Measurements from ENCODE around the gene C1QTNF6.
A peak's percentile ranks its signal among the peaks of the same experiment; 100 is the strongest.
"Not testable (repeated sequence)": the region's sequence is repeated elsewhere in the genome, so short reads cannot be mapped to it uniquely, and the experiment has no call there.

Gene C1QTNF6

GRCh38 chr22:37206841-37207821 lies 19.1 kb upstream of the C1QTNF6 start:
- no peaks in the 10 kb centered on the region for H3K36me3 Mint-ChIP-seq
- CTCF ChIA-PET, result interaction anchor here (0.9 kb wide), 1 partner anchor 10 kb away, joined by 4 read pairs; no protein-coding TSS in a partner anchor
- peaks cover 25% of the 10 kb centered on the region for H3K4me1 Mint-ChIP-seq
- no peaks in the 10 kb centered on the region for H3K27me3 Mint-ChIP-seq
- peak; percentile 14 for DNase-seq
- H3K4me3 Mint-ChIP-seq, result no peak overlapping the region
- no peak overlapping the region for H3K27ac Mint-ChIP-seq
- no peaks in the 10 kb centered on the region for H3K9me3 Mint-ChIP-seq

DNA sequence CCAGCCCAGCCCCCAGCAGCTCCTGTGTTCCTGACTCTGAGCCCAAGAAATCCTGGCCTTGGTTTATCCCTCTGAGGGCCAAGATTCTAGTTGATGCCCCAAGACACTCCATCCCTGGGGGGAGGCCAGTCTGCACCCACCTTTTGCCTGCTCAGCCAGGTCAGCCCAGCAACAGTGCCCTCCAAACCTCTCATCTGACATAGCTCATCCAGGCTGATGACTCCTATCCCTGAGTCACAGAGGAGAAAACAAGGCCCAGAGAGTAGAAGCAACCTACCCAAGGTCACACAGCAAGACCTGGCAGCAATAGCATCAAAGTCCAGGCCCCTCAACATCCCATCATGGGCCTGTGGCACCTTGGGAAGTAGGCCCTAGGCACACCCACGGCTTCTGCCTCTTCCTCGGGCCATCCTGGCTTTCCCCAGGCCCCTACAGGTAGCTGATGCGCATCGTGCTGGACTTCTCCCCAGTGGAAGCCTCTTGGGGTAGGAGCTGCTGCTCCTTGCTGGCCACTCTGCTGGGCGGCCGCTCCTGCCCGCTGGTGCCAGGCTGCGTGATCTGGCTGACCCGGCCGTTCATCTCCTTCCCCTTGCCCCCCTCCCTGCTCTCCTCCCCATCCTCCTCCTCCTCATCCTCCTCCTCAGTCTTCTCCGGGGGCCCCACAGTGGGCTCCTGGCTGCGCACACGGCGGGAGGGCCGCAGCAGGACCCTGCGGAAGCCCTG lies 18.2 kb upstream of the C1QTNF6 start:
- Mint-ChIP-seq H3K9me3 (no peaks in the 10 kb centered on the region), H3K36me3 (no peaks in the 10 kb centered on the region), H3K27me3 (no peaks in the 10 kb centered on the region), H3K27ac (no peak overlapping the region), H3K4me1 (peaks cover 25% of the 10 kb centered on the region), H3K4me3 (no peak overlapping the region)
- DNase-seq, result peak; percentile 12
- CTCF ChIA-PET, result interaction anchor here (0.8 to 1.2 kb wide), 3 partner anchors 12 to 57 kb away, joined by 4 to 5 read pairs (median 4); partner anchors contain the start of gene IL2RB

GRCh38 chr22:37205046-37205445 lies 17.0 kb upstream of the C1QTNF6 start:
- no peak overlapping the region for H3K27ac Mint-ChIP-seq
- peak; percentile 17 for DNase-seq
- H3K36me3 Mint-ChIP-seq, result no peaks in the 10 kb centered on the region
- no peak overlapping the region for H3K4me3 Mint-ChIP-seq
- no peaks in the 10 kb centered on the region for H3K9me3 Mint-ChIP-seq
- H3K27me3 Mint-ChIP-seq, result no peaks in the 10 kb centered on the region
- peaks cover 30% of the 10 kb centered on the region for H3K4me1 Mint-ChIP-seq
- CTCF ChIA-PET, result interaction anchor here (1.1 to 1.2 kb wide), 2 partner anchors 13 to 18 kb away, joined by 4 to 5 read pairs; no protein-coding TSS in a partner anchor

DNA sequence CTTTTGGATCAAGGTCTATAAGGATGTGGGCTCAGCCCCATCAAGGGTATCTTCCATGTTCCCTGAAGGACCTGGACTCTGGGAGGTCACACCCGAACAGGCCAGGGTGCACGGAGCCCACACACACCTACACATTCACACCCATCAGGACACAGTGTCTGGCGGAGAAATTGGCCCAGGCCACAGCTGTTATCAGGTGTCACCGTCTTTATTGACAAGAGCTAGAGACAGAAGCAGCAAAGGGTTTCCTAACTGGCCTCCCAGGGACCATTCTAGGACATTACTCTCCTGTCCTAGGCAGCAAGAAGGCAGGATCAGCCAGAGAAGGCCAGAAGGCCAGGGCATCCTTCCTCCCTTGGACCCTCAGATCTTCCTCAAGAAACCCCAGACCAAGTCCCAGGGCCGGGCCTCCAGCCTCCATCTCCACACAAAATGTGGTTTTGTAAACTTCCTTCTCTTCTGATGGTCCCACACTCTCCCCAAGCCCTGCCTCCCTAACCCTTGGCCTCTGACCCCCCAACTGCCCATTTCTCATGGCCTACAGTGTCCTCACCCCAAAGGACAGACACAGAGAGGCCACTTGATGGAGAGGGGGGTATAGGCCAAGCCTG lies 16.1 kb upstream of the C1QTNF6 start:
- Mint-ChIP-seq H3K4me1 (peaks cover 36% of the 10 kb centered on the region), H3K9me3 (no peaks in the 10 kb centered on the region), H3K36me3 (no peaks in the 10 kb centered on the region), H3K27me3 (no peaks in the 10 kb centered on the region), H3K27ac (peak overlapping the region; percentile 42), H3K4me3 (no peak overlapping the region)
- CTCF ChIA-PET, result no interaction called here
- peak; percentile 14 for DNase-seq

- CTCF ChIA-PET, result no interaction called here
- H3K27me3 Mint-ChIP-seq, result no peaks in the 10 kb centered on the region
- no peaks in the 10 kb centered on the region for H3K36me3 Mint-ChIP-seq
- no peak for DNase-seq
- no peak overlapping the region for H3K4me3 Mint-ChIP-seq
- H3K9me3 Mint-ChIP-seq, result no peaks in the 10 kb centered on the region
- peak overlapping the region; percentile 42 for H3K27ac Mint-ChIP-seq
- H3K4me1 Mint-ChIP-seq, result peaks cover 29% of the 10 kb centered on the region
Observed at GRCh38 chr22:37203354-37204044, 15.5 kb upstream of the C1QTNF6 start.

DNA sequence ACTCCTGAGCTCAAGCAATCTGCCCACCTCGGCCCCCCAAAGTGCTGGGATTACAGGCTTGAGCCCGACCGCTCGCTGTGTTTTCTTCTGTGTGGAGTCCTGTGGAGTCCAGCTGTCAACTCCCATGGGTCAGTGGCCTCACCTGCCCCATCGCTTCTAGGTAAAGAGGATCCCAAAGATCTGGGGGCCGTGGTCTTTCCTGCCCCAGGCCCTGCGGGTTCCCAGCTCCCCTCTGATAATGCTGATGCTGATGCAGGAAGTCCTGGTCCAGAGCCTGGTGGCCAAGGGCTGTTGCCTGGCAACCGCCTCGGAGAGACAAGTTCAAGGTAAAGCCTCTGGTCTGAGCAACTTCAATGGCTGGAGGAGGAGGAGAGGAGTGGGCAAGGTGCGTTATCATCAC lies 14.7 kb upstream of the C1QTNF6 start:
- Mint-ChIP-seq H3K27ac (no peak overlapping the region), H3K36me3 (no peaks in the 10 kb centered on the region), H3K4me1 (peaks cover 29% of the 10 kb centered on the region), H3K9me3 (no peaks in the 10 kb centered on the region), H3K27me3 (no peaks in the 10 kb centered on the region), H3K4me3 (no peak overlapping the region)
- CTCF ChIA-PET, result no interaction called here
- no peak for DNase-seq

DNA sequence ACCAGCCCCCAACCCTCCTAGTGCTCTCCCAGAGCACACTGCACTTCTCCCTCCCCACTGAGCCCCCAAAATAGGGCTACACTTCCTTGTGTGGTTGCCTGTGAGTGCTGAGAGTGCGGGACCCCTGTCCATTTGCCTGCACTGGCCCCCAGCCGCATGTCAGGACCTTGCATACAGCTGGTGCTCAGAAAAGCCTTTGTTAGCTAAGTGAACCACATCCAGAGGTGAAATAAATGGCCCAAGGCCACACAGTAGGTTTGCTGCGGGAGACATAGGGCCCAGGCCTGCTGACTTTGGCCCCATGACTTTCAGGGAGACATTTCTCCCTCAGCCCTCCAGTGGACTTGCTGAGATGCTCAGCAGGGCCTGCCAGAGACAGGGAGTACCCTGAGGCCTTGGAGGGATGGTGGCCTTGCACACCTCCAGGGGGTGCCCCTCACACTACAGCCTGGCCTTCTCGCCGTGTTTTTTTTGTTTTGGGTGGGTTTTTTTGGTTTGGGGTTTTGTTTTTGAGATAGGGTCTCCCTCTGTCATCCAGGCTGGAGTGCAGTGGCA lies 14.0 kb upstream of the C1QTNF6 start:
- no peak for DNase-seq
- CTCF ChIA-PET, result interaction anchor here (0.9 to 5.7 kb wide), 5 partner anchors 14 to 58 kb away, joined by 3 to 83 read pairs (median 7); partner anchors contain the start of gene RAC2
- Mint-ChIP-seq H3K27ac (no peak overlapping the region), H3K27me3 (no peaks in the 10 kb centered on the region), H3K9me3 (no peaks in the 10 kb centered on the region), H3K4me3 (no peak overlapping the region), H3K36me3 (no peaks in the 10 kb centered on the region), H3K4me1 (peaks cover 31% of the 10 kb centered on the region)

DNA sequence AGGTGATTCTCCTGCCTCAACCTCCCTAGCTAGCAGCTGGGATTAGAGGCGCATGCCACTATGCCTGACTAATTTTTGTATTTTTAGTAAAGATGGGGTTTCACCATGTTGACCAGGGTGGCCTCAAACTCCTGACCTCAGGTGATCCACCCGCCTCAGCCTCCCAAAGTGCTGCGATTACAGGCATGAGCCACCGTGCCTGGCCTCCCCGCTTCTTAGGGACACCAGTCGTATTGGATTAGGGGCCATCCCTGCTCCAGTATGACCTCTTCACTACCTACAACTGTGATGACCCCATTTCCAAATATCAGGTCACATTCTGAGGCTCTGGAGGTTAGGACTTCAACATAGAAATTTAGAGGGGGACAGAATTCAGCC lies 13.4 kb upstream of the C1QTNF6 start:
- not testable (repeated sequence) for H3K27ac Mint-ChIP-seq, H3K9me3 Mint-ChIP-seq, H3K36me3 Mint-ChIP-seq, DNase-seq, H3K27me3 Mint-ChIP-seq, H3K4me3 Mint-ChIP-seq
- peaks cover 31% of the 10 kb centered on the region for H3K4me1 Mint-ChIP-seq
- CTCF ChIA-PET, result interaction anchor here (0.7 to 5.7 kb wide), 7 partner anchors 14 to 120 kb away, joined by 3 to 83 read pairs (median 7); partner anchors contain the start of gene RAC2

DNA sequence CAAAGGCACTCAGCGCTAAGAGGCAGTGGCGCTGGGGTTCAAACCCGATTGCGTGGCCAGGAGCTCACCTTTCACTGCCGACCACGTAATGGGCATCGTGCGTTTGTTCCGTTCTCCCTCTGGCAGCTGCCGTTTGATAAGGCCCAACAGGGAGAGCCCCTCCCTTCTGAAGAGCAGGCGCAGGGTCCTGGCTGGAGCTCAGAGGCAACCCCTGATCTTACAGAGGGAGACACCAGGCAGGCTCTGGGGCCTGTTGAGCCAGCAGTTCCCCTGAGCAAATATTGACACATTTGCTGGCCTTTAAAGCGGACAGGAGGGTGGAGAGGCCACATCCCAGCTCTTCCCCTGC lies 11.7 kb upstream of the C1QTNF6 start:
- H3K27ac Mint-ChIP-seq, result peak overlapping the region; percentile 95
- CTCF ChIA-PET, result interaction anchor here (0.6 to 5.7 kb wide), 36 partner anchors 10 to 420 kb away, joined by 3 to 83 read pairs (median 6); partner anchors contain the start of genes RAC2 and TST
- DNase-seq, result no peak
- H3K27me3 Mint-ChIP-seq, result no peaks in the 10 kb centered on the region
- H3K4me1 Mint-ChIP-seq, result peaks cover 41% of the 10 kb centered on the region
- H3K9me3 Mint-ChIP-seq, result no peaks in the 10 kb centered on the region
- H3K36me3 Mint-ChIP-seq, result peaks cover 2% of the 10 kb centered on the region
- H3K4me3 Mint-ChIP-seq, result peak overlapping the region; percentile 83

- H3K9me3 Mint-ChIP-seq, result no peaks in the 10 kb centered on the region
- CTCF ChIA-PET, result interaction anchor here (0.6 to 5.7 kb wide), 35 partner anchors 11 to 419 kb away, joined by 3 to 83 read pairs (median 5); partner anchors contain the start of genes RAC2 and TST
- H3K4me3 Mint-ChIP-seq, result peak overlapping the region; percentile 83
- peak overlapping the region; percentile 95 for H3K27ac Mint-ChIP-seq
- DNase-seq, result peak; percentile 99
- H3K4me1 Mint-ChIP-seq, result peaks cover 46% of the 10 kb centered on the region
- peaks cover 4% of the 10 kb centered on the region for H3K36me3 Mint-ChIP-seq
- H3K27me3 Mint-ChIP-seq, result no peaks in the 10 kb centered on the region
Observed at GRCh38 chr22:37199103-37199759, 11.2 kb upstream of the C1QTNF6 start.

DNA sequence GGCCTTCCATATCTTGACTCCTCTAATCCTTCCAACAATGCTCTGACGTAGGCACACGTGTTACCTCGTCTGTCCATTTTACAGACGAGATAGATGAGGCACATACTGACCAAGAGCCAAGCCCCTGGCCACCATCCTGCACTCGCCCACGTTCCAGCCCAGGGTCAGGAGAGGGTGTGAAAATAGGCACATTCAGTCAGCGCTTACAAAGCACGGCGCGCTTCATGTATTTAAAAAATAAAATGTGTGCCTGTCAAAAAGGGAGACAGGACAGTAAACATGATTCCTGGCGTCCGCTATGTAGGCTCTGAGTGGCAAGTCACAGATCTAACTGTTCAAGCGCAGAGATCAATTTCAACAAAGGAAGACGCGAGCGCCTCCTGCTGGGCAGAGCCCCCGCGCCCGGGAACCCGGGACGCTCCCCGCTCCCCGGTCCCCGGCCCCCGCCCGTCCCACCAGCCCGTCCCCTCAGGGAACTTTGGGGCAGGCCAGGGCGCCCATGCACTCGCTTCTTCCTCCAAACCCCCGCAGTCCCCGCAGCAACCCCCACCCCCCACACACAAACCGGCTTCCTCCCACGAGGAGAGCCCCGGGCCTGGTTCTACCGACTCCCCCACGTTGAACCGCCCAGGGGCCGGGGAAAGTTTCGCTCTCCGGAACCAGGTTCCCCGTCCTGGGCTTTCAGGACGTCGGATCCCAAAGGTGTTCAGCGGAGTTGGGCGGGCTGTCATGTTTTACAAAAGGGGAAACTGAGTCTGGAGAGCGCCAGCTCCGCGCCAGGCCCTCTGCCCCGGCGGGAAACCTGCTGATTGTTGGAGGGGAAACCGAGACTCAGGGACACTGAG lies 10.4 kb upstream of the C1QTNF6 start:
- Mint-ChIP-seq H3K4me3 (peak overlapping the region; percentile 83), H3K27ac (peak overlapping the region; percentile 95), H3K27me3 (no peaks in the 10 kb centered on the region), H3K9me3 (no peaks in the 10 kb centered on the region), H3K36me3 (peaks cover 4% of the 10 kb centered on the region), H3K4me1 (peaks cover 54% of the 10 kb centered on the region)
- peak; percentile 92 for DNase-seq
- CTCF ChIA-PET, result interaction anchor here (0.7 to 5.7 kb wide), 42 partner anchors 11 to 419 kb away, joined by 3 to 83 read pairs (median 6); partner anchors contain the start of genes RAC2 and TST

Data from activated naive CD4-positive, alpha-beta T cell treated with anti-CD3 and anti-CD28 coated beads, Interleukin-2, amount 10 ng/mL, durations not matched to agents 7 days and 5 days (primary cell).